NCI-H2081 (cell line): ENCODE results near the gene NR6A1.

Experiments
- DNase-seq, 2 experiments: peaks; one replicate each; lab custom pipeline; 2025; lab: John Stamatoyannopoulos, UW

The NR6A1 gene

DNA sequence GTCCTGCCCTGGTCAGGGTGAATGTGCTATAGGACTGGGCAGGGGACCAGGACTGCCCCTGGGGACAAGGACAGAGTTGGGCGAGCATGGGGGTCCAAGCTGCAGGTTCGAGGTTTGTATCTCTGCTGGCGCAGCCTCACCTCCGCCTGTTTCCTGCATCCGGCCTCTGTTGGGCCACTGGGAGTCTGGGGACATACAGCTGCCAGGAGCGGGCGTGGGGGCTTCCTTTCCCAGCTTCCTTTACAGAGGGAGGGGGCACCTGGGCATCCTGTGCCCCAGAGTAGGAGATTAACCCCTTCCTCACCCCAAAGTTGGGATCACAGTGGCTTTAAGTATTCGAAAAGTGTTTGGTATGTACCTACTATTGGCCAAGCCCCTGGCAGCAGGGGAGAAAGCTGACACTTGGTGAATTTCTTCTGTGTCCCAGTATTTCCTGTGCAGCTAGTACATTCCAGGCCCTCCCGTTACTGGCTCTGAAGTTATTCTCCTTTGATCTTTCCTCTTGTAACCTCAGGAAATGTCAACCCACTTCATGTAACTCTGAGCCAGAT lies 24.8 kb upstream of the NR6A1 start:
- no peak for DNase-seq

DNA sequence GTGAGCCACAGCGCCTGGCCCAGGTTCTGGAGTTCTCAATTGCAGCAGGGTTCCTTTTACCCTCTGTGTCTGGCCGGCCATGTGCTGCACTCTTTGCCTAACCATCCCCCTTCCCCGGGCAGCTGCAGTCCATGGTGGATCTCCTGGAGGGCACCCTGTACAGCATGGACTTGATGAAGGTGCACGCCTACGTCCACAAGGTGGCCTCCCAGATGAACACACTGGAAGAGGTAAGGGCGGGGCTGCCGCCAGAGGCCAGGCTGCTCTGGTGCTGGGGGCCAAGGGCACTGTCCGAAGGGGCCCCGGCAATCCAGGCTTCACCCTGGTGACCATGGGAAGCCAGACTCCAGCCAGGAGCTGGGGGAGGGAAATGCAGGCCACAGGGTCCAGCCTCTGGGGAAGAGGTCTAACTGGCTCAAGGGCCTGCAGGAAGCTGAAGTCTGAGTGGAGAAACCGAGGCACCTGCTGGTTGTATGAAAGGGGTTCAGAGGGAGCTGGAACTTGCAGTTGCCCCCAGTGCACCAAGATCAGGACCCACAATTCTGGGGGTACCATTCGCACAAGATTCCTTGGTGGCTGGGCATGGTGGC lies 23.9 kb upstream of the NR6A1 start:
- DNase-seq = no peak

DNA sequence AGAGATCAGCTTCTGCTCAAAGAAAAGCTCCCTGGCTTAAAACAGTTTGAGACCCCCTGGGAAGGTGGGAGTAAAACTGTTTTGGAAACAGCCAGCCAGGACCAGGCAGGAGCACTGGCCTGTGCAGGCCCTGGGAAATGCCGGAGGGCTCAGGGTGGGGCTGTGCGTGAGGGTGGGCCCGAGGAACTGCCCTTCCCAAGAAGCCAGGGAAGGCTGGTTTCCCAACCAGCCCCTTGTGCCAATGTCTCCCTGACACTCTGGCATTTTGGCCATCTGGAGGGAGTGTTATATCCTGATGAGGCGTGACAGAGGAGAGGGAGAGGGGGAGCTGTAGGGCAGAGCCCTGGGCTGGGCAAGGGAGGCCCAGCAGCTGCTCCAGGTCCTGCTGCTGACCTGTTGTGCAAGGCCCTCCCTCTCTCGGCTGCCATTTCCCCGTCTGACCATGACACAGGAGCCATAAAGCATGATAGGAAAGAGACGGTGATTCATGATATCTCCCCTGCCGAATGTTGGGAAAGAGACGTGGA lies 22.0 kb upstream of the NR6A1 start:
- no peak for DNase-seq

DNA sequence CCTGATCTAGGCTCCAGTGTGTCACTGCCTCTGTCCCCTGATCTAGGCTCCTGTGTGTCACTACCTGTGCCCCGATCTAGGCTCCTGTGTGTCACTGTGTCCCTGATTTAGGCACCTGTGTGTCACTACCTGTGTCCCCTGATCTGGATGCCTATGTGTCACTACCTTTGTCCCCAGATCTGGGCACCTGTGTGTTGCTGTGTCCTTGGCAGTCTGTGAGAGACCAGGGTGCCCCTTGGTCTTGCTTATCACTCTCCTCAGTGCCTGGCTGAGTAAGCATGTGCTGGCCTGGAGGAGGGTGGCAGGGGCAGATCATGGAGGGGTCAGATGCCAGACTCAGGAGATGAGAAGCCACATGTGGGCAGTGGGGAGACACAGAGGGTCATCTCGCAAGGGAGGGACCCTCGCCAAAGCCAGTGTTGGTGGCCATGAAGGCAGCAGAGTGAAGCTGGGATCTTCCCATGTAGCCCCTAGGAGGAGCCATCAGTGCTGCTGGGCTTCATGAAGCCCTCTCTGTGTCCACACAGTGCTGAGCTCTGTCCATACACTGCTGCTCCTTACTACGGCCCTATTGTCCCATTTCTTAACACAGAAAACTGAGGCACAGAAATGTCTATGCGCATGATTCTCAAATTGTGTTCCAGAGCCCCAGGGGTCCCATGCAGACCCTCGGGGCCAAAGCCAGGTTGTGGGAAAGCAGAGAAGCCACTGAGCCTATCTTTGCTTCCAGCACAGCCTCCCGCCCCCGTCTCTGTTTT lies 21.3 kb upstream of the NR6A1 start:
- no peak for DNase-seq

DNA sequence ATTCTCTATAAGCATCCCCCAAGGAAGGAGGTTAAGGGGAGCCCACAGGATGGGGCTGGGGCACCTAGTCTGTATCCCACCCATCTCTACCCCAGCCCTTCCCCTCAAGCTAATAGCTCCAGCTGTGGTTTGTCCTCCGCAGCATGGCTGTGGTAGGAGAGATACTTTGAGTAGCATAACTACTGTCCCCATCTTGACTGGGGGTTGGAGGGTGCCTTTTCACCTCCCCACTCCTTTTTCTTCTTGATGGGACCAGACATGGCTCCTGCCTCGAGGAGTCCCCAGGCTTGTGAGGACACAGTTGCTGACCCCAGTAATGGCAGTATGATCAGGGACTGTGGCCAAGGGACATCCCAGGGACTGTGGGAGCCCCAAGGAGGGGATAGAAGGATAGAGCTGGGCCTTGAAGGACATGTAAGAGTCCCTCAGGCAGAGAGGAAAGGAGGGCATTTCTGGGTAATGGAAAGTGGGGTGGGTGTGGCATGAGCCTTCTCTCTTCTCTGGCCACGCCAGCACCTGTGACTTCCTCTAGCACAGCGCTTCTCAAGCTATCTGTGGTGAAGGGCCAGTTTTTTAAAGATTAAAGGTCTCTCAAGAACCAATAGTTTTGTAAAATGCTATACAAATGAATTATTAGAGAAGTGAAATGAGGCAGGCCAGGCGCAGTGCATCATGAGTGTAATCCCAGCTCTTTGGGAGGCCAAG lies 19.8 kb upstream of the NR6A1 start:
- DNase-seq = no peak

DNA sequence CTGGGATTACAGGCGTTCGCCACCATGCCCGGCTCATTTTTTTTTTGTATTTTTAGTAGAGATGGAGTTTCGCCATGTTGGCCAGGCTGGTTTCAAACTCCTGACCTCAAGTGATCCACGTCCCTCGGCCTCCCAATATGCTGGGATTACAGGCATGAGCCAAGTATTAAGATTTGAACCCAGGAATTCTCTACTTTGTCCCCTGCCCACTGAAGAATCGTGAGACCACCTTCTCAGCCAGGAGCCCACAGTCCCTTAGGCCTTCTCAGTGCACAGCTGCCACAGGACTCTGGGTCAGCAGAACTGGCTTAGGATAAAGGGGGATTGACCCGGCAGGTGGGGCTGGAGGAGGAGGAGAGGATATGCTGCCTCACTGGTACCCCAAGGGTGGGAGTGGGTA lies 19.2 kb upstream of the NR6A1 start:
- no peak for DNase-seq

DNA sequence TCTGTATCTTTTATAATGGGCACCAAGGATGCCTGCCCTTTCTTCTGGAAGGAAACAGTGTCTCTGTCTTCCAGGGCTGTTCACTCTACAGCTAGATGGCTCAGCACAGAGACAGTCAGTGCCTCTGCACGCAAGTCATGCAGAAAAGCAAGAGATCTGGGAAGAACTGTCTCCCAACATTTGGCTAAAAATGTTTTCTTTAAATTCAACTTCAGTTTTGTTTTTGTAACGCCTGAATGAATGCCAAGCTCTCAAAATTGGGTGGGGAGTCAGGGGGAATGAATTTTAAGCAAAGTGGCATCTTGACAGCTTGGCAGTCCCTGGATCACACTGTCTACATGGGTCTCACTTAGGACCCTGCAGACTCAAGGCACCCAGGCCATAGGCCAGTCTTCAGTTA lies 18.4 kb upstream of the NR6A1 start:
- no peak for DNase-seq

DNA sequence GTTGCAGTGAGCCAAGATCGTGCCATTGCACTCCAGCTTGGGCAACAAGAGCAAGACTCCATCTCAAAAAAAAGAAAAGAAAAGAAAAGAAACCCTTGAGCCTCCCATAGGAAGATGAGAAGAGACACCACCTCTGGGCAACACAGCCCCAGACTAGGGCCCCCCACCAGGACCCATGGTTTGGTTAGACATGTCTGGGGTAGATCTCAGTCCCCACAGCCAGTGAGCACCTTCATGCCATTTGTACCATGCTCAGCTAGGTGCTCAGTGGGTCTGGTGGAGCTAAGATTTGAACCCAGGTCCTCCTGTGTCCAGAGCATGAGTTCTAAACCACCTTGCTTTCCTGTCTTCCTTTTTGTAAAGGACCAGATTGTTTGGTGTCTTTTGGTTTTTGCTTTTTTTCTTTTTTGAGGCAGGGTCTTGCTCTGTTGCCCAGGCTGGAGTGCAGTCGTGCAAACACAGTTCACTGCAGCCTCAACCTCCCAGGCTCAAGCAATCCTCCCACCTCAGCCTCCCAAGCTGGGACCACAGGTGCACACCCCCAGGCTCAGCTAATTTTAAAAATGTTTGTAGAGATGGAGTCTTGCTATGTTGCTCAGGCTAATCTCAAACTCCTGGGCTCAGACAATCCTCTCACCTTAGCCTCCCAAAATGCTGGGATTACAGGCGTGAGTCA lies 17.6 kb upstream of the NR6A1 start:
- no peak for DNase-seq

DNA sequence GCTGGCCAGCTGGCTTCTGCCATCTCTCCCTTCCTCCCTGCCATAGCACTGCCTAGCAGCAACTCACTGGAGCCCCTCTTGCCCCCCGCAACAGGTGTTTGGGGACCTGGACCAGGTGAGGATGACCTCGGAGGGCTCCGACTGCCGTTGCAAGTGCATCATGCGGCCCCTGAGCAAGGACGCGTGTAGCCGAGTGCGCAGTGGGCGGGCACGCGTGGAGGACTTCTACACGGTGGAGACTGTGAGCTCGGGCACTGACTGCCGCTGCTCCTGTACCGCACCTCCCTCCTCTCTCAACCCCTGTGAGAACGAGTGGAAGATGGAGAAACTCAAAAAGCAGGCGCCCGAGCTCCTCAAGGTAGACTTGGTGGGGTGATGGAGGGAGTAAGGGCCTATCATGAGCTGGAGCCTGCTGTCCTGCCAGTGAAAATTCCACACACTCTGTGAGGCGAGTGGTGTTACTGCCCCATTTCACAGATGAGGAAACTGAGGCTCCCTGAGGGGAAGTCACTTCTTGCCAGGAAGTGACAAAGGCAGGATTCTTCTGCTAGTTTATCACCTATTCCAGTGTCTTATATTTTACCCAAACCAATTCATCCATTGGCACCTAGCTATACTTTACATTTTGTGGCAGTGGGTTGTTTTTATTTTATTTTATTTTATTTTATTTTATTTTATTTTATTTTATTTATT lies 15.9 kb upstream of the NR6A1 start:
- DNase-seq = no peak

DNA sequence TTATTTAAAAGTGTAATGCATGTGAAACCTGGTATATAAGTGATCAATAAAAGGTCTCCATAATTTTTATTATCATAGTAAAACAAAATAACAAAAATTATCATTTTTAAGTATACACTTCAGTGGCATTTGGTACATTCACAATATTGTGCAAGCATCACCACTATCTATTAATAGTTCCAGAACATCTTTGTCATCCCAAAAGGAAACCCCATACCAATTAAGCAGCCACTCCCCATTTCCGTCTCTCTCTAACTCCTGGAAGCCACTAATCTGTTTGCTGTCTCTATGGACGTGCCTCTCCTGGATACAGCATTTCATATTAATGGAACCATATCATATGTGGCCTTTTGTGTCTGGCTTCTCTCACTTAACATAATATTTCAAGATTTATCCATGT lies 13.4 kb upstream of the NR6A1 start:
- no peak for DNase-seq

DNA sequence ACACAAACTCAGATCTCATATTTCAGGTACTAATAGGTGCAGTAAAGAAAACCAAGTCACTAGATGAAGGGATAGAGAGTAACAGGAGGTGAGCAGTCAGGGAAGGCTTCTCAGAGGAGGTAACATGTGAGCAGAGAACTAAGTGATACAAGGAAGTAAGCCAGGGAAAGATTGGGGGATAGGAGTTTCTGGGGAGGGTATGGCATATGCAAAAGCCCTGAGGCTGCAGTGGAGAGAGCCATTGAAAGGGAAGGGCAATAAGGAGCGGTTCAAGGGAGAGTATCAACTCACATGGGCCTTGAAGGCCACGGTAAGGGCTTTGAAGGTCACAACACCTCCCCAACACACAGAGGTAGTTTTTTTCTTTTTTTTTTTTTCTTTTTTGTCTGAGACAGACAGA lies 12.7 kb upstream of the NR6A1 start:
- no peak for DNase-seq

DNA sequence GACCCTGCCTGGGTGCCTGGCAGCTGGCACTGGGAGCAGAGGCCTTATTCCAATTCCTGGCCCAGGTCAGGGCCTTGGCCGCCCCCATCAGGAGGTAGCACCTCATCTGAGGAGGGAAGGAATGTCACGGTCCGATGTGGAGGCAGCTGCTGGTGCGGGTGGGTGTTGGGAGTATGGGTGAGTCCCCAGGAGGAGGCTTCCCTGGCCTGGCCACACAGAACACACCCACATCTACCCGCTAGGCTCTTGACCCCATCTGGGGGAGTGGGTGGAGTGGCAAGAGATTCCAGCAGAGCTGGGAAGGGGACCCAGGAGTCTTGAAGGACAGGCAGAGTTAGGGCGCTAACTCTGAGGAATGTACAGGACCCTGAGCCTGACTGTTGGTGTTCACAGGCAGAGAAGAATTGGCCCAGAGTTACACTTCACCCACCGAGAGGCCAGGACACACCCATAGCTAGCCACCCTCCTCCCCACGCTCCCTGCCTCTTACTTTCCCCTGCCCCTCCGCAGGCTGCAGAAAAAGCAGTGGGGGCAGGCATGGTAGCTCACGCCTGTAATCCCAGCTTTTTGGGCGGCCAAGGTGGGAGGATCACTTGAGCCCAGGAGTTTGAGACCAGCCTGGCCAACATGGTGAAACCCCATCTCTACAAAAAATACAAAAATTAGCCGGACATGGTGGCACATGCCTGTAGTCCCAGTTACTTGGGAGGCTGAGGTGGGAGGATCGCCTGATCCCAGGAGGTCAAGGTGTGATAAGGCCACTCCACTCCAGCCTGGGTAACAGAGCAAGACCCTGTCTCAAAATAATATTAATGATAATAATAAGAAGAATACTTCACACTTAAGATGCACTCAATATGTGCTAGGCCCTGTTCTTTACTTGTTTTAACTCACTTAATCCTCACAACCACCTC lies 11.8 kb upstream of the NR6A1 start:
- DNase-seq = no peak

DNA sequence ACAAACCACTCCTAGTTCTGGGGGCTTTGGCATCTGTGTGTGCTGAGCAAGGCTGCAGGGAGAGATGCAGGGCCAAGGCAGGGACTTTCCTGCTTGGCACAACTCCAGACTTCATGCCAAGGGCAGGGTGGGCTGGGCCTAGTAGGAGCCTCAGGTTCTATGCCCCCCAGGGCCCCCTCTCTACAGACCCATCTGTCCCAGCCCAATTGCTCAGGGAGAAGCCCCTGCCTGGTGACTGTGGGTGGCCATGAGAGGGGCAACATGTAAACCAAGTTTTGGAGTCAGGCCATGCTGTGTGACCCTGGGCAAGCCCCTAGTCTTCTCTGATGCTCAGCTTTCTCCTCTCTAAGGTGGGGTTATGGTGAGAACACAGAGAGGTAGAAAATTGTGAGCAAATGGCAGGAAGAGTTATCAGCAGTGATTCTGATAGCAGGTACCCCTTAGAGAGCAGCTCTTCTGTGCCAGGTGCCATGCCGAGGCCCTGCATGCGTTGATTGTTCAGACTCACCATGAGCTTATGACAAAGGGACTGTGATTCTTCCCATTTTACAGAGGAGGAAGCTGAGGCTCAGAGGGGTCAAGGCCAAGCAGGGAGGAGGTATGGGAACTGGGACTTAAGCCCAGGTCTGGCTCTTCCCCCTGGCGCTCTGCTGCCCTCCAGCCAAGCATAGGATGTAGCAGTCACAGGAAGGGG lies 11.0 kb upstream of the NR6A1 start:
- no peak for DNase-seq

DNA sequence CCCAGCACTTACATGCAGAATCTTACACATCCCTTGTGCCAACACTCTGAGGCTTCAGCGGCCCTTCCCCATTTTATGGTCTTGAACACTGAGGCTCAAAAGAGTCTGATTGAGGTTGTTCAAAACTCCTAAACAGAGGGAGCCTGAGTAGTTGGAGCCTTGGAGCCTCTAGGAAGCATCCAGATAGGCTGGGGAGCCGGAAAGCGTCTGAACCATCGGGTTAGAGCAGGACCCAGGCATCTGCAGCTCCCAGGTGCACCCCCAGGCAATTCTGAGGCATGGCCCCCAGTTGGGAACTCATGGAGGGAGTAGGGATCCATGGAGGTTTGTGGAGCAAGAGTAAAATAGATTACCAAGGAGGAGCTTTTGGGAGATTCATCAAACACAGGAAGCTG lies 9.6 kb upstream of the NR6A1 start:
- no peak for DNase-seq

DNA sequence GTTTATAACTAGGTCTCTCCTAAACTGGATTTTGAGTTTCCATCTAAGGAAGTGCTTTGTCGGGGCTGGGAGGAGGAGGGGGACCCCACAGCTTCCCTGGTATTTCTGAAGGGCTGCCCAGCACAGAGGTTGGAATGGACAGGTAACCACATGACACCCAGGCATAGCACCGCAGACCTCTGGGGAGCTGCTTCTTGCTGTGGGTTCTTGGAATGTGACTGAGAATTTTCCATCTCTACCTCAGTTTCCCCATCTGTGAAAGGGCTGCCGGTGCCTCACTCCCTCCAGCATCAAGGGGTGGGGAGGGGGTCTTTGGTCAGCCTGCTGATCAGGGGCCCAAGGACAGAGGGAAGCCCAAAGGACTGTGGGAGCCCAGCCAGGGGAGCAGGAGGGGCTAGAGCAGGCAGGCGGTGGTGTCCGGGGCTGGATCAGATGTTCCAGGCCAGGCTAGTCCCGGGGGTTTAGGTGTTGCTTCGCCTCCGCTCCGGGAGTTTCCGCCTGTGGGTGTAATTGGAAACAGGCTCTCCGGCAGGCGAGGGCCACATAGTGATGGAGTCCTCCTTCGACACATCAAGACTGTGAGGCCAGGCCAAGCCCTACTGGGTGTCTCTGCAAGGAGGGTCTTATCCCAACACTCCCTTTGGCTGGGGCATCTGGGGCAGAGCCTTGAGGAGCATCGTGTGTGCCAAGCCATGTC lies 9.1 kb upstream of the NR6A1 start:
- DNase-seq = no peak

DNA sequence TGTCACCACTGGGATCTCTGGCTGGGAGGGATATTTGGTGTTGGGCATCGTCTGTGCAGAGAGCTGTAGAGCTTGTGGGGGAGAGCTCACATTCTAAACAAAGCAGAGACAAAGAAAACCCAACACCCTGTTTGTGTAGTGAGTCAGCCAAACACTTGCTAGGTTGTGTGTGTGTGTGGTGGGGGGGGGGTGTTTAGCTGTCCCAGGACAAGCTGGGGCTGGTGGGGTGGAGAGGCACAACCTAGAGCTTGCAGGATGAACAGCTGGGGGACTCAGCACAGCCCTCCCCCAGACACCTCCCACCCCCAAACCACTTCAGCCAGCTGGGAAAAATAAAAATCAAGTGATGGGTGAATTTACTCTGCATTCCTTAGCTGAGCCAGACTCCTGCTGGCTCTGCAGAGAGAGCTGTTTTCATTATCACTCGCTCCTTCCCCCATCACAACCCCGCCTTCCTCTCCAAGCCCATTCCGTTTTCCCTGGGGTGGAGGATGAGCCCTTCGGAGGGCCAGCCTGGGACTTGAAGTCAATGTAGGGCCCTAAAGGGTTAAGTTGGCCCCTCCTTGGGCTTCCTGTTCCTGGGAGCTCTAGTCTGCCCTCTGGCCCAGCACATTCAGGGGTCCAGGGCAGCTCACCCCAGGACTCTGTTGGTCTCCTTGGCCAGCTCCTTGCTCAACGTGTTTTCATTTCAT lies 8.4 kb upstream of the NR6A1 start:
- DNase-seq = no peak

DNA sequence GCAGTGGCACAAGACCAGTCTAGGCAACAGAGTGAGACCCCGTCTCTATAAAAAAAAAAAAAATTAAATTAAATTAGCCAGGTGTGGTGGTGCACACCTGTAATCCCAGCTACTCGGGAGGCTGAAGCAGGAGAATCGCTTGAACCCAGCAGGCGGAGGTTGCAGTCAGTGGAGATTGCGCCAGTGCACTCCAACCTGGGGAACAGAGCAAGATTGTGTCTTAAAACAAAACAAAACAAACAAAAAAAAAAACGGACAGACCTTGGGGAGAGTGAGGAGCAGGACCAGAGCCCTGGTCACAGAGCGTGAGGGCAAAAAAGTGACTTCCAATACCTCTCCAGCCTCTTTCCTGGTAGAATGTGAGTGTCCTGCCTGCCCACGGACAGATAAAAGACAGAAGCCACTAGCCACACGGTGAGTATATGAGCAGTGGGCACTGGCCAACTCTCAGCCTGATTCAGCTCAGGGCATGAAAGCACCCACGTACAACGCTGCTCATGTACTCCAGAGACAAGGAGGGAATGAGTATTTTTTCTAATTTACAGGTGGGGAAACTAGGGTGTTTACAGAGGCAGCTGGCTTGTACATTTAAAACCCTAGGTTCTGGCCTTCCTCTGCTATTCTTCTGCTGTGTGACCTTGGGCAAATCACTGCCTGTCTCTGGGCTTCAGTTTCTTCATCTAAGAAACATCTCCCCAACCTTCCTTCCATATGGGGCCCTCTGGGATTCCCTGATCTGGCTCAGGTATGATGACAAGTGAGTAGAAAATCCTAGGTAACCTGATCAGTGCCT lies 7.7 kb upstream of the NR6A1 start:
- DNase-seq = no peak
